GM06990 (cell line): ENCODE results near the gene CTSD.
"Not testable (repeated sequence)": the region's sequence is repeated elsewhere in the genome, so short reads cannot be mapped to it uniquely, and the experiment has no call there.

Experiments used
- DNase-seq: peaks from one replicate; pipeline ENCODE4 v3.0.0-alpha.2; 2011; ENCODE audit not compliant: insufficient read length; ENCODE audit errors: extremely low read depth
- H3K27me3 ChIP-seq: replicated peaks from 2 replicates; pipeline ENCODE4 v1.6.0; 2011; ENCODE audit warnings: low read length; ENCODE audit not compliant: control insufficient read depth, insufficient read depth
- H3K36me3 ChIP-seq: 2 replicates; pipeline ENCODE4 v1.5.1; 2011; ENCODE audit warnings: low read length; ENCODE audit not compliant: control insufficient read depth, insufficient read depth
- H3K4me3 ChIP-seq: replicated peaks from 2 replicates; pipeline ENCODE4 v1.5.1; 2011; ENCODE audit warnings: low read depth, mild to moderate bottlenecking, control low read depth, low read length
- CTCF ChIP-seq: IDR thresholded peaks from 2 replicates; pipeline ENCODE4 v1.5.1; 2011; ENCODE audit warnings: low read length, control low read depth, mild to moderate bottlenecking, inconsistent platforms; ENCODE audit not compliant: insufficient read depth, poor library complexity, severe bottlenecking

The CTSD gene

GRCh38 chr11:1763796-1764661 lies at the start of gene CTSD:
Gene CTSD, minus strand, starts transcription at chr11:1763927. Its CDS starts 68 bp downstream, at chr11:1763859.
- peak; percentile 82 for DNase-seq
- Histone ChIP-seq H3K4me3 (peak within 1 kb of the TSS; percentile 89), H3K27me3 (no peaks in the 10 kb centered on the region), H3K36me3 (peaks cover 2% of the 10 kb centered on the region)
- peak; percentile 15 for TF ChIP-seq CTCF

- H3K36me3 ChIP-seq, DNase-seq, H3K4me3 ChIP-seq, H3K27me3 ChIP-seq: not testable (repeated sequence)
Measured at GRCh38 chr11:1813356-1813755, 49.6 kb upstream of the CTSD start.

- H3K36me3 ChIP-seq, result no peaks in the 10 kb centered on the region
- TF ChIP-seq CTCF, result no peak
- no peak overlapping the region for H3K4me3 ChIP-seq
- no peaks in the 10 kb centered on the region; the same call in 1 of the 2 replicates for H3K27me3 ChIP-seq
- DNase-seq, result no peak
Measured at GRCh38 chr11:1812801-1813200, 49.1 kb upstream of the CTSD start.

- Histone ChIP-seq H3K36me3 (no peaks in the 10 kb centered on the region), H3K27me3 (no peaks in the 10 kb centered on the region; the same call in 1 of the 2 replicates), H3K4me3 (no peak overlapping the region)
- no peak for DNase-seq
- TF ChIP-seq CTCF, result no peak
Measured at GRCh38 chr11:1812274-1812673, 48.5 kb upstream of the CTSD start.

- Histone ChIP-seq H3K36me3 (no peaks in the 10 kb centered on the region), H3K4me3 (no peak overlapping the region)
Measured at GRCh38 chr11:1810761-1811160, 47.0 kb upstream of the CTSD start.

More at GRCh38 chr11:1810761-1811160, 47.0 kb upstream of the CTSD start:
- no peaks in the 10 kb centered on the region; the same call in 1 of the 2 replicates for H3K27me3 ChIP-seq
- DNase-seq, result no peak
- no peak for TF ChIP-seq CTCF
